HEK293T (cell line): Measurements from ENCODE around the gene NDE1.

ENCODE experiments used
- CTCF ChIA-PET: fragments of 350-600 bp; formaldehyde crosslinking; extraction: SDS; loops from one replicate; lab custom pipeline; 2021; ENCODE audit warnings: antibody characterized with exemption, inconsistent platforms; lab: Yijun Ruan, JAX
- POLR2A ChIA-PET: fragments of 350-600 bp; formaldehyde crosslinking; extraction: SDS; loops from one replicate; lab custom pipeline; 2020; ENCODE audit warnings: antibody characterized with exemption, inconsistent platforms; lab: Yijun Ruan, JAX
- DNase-seq: peaks from one replicate; pipeline ENCODE4 v3.0.0; 2012; ENCODE audit warnings: mixed read lengths; ENCODE audit errors: extremely low spot score
- ARNT ChIP-seq: fragments of 450-650 bp; IDR thresholded peaks from 2 replicates; pipeline ENCODE4 v1.6.1; 2017; ENCODE audit warnings: mild to moderate bottlenecking
- BHLHE40 ChIP-seq: fragments of 450-650 bp; IDR thresholded peaks from 2 replicates; pipeline ENCODE4 v1.6.1; 2016; ENCODE audit warnings: mild to moderate bottlenecking, moderate library complexity, borderline replicate concordance
- CTBP1 ChIP-seq: fragments of 450-650 bp; IDR thresholded peaks from 2 replicates; pipeline ENCODE4 v1.6.1; 2016; ENCODE audit warnings: borderline replicate concordance
- ELF4 ChIP-seq: fragments of 450-650 bp; IDR thresholded peaks from 2 replicates; pipeline ENCODE4 v1.6.1; 2017; ENCODE audit warnings: antibody characterized with exemption
- FOXA1 ChIP-seq: fragments of 450-650 bp; IDR thresholded peaks from 2 replicates; pipeline ENCODE4 v1.6.1; 2016; ENCODE audit warnings: mild to moderate bottlenecking
- FOXK2 ChIP-seq: fragments of 450-650 bp; IDR thresholded peaks from 2 replicates; pipeline ENCODE4 v1.6.1; 2016; ENCODE audit warnings: mild to moderate bottlenecking
- FOXM1 ChIP-seq: fragments of 450-650 bp; IDR thresholded peaks from 2 replicates; pipeline ENCODE4 v1.6.1; 2017; ENCODE audit warnings: mild to moderate bottlenecking, borderline replicate concordance
- HDGF ChIP-seq: fragments of 450-650 bp; IDR thresholded peaks from 2 replicates; pipeline ENCODE4 v1.6.1; 2017; ENCODE audit warnings: antibody characterized with exemption, borderline replicate concordance
- L3MBTL2 ChIP-seq: fragments of 450-650 bp; conservative IDR thresholded peaks from 2 replicates; pipeline ENCODE4 v1.6.1; 2016; ENCODE audit warnings: mild to moderate bottlenecking
- LEF1 ChIP-seq: fragments of 450-650 bp; IDR thresholded peaks from 2 replicates; pipeline ENCODE4 v1.6.1; 2017; ENCODE audit warnings: mild to moderate bottlenecking, borderline replicate concordance
- NFRKB ChIP-seq: fragments of 450-650 bp; IDR thresholded peaks from 2 replicates; pipeline ENCODE4 v1.6.1; 2016; ENCODE audit warnings: mild to moderate bottlenecking, moderate library complexity
- PKNOX1 ChIP-seq: fragments of 450-650 bp; IDR thresholded peaks from 2 replicates; pipeline ENCODE4 v1.6.1; 2016
- SP1 ChIP-seq: fragments of 450-650 bp; IDR thresholded peaks from 2 replicates; pipeline ENCODE4 v1.6.1; 2017
- SUZ12 ChIP-seq: fragments of 450-650 bp; IDR thresholded peaks from 2 replicates; pipeline ENCODE4 v1.6.1; 2016; ENCODE audit warnings: mild to moderate bottlenecking
- TARDBP ChIP-seq: fragments of 450-650 bp; IDR thresholded peaks from 2 replicates; pipeline ENCODE4 v1.6.1; 2016
- ZNF384 ChIP-seq: fragments of 450-650 bp; IDR thresholded peaks from 2 replicates; pipeline ENCODE4 v1.6.1; 2016

NDE1 gene

GRCh38 chr16:15650019-15650697 is at the start of gene NDE1:
TSS of gene NDE1 (plus strand) at chr16:15650245. CDS start at chr16:15664779, 14,534 bp downstream.
- POLR2A ChIA-PET, result interaction anchor here (0.8 kb wide), 1 partner anchor 11 kb away, joined by 3 read pairs; no protein-coding TSS in a partner anchor
- TF ChIP-seq FOXM1 (peak; percentile 96), SUZ12 (no peak), L3MBTL2 (peak; percentile 77)
- CTCF ChIA-PET, result interaction anchor here (1.1 kb wide), 1 partner anchor 161 kb away, joined by 7 read pairs; no protein-coding TSS in a partner anchor
- peak; percentile 92 for DNase-seq

- no peak for TF ChIP-seq PKNOX1
- no peak for TF ChIP-seq HDGF
- TF ChIP-seq SP1, result no peak
- no peak for TF ChIP-seq ELF4
- TF ChIP-seq ZNF384, result no peak
- no peak for TF ChIP-seq FOXM1
- no peak for TF ChIP-seq BHLHE40
- no peak for TF ChIP-seq NFRKB
- TF ChIP-seq LEF1, result no peak
- no peak for TF ChIP-seq TARDBP
- TF ChIP-seq FOXK2, result no peak
- no peak for TF ChIP-seq L3MBTL2
- no peak for TF ChIP-seq SUZ12
- no peak for TF ChIP-seq ARNT
- CTCF ChIA-PET, result no interaction called here
- no peak for DNase-seq
- POLR2A ChIA-PET, result no interaction called here
Measured at GRCh38 chr16:15601212-15601879, 48.7 kb upstream of the NDE1 start.

GRCh38 chr16:15602285-15603044 is 47.6 kb upstream of the NDE1 start:
- DNase-seq, result no peak
- POLR2A ChIA-PET, result no interaction called here
- CTCF ChIA-PET, result no interaction called here
- TF ChIP-seq PKNOX1, result no peak
- no peak for TF ChIP-seq NFRKB
- TF ChIP-seq FOXA1, result no peak
- no peak for TF ChIP-seq CTBP1
- TF ChIP-seq ARNT, result no peak
- TF ChIP-seq L3MBTL2, result no peak
- no peak for TF ChIP-seq BHLHE40
- TF ChIP-seq SP1, result no peak
- TF ChIP-seq LEF1, result no peak
- TF ChIP-seq HDGF, result no peak
- no peak for TF ChIP-seq FOXK2

GRCh38 chr16:15604460-15605440 is 45.3 kb upstream of the NDE1 start:
- ChIA-PET POLR2A (interaction anchor here (1.0 kb wide), 1 partner anchor 38 kb away, joined by 4 read pairs; no protein-coding TSS in a partner anchor), CTCF (no interaction called here)

More at GRCh38 chr16:15604460-15605440, 45.3 kb upstream of the NDE1 start:
- TF ChIP-seq HDGF, result no peak
- TF ChIP-seq NFRKB, result no peak
- TF ChIP-seq SP1, result no peak
- no peak for TF ChIP-seq L3MBTL2
- TF ChIP-seq FOXA1, result no peak
- TF ChIP-seq PKNOX1, result no peak
- TF ChIP-seq TARDBP, result no peak
- TF ChIP-seq CTBP1, result no peak
- no peak for TF ChIP-seq ELF4
- TF ChIP-seq ARNT, result no peak
- TF ChIP-seq BHLHE40, result no peak
- no peak for TF ChIP-seq SUZ12
- no peak for TF ChIP-seq FOXK2
- no peak for TF ChIP-seq ZNF384
- TF ChIP-seq LEF1, result no peak
- TF ChIP-seq FOXM1, result no peak
- no peak for DNase-seq
